Muscle layer of colon (tissue), 2 donors: ENCODE data around the gene SLF2.

Experiments
- H3K27ac ChIP-seq: one replicate; pipeline ENCODE4 v1.7.0; 2013; ENCODE audit warnings: low read depth, mild to moderate bottlenecking, low read length, moderate library complexity
- H3K27me3 ChIP-seq, 2 donors: one replicate each; pipeline ENCODE4 v1.7.0; 2013; ENCODE audit warnings: low read length in 2 of 2, mild to moderate bottlenecking in 2 of 2; ENCODE audit not compliant: insufficient read depth in 2 of 2, control insufficient read depth in 1 of 2
- H3K36me3 ChIP-seq: one replicate; pipeline ENCODE4 v1.7.0; 2013; ENCODE audit warnings: mild to moderate bottlenecking, low read length; ENCODE audit not compliant: insufficient read depth
- H3K4me1 ChIP-seq: one replicate; pipeline ENCODE4 v1.7.0; 2013; ENCODE audit warnings: mild to moderate bottlenecking, low read length; ENCODE audit not compliant: insufficient read depth
- H3K4me3 ChIP-seq, 2 donors: one replicate each; pipeline ENCODE4 v1.7.0; 2013; ENCODE audit warnings: low read length in 2 of 2, low read depth in 1 of 2, mild to moderate bottlenecking in 1 of 2, moderate library complexity in 1 of 2
- H3K9ac ChIP-seq: one replicate; pipeline ENCODE4 v1.7.0; 2013; ENCODE audit warnings: low read length
- H3K9me3 ChIP-seq: one replicate; pipeline ENCODE4 v1.7.0; 2013; ENCODE audit warnings: mild to moderate bottlenecking, low read length
- donor health status: abdominal sarcoma.
- donor health status: Adenocarcinoma of cecum.

SLF2 gene

DNA sequence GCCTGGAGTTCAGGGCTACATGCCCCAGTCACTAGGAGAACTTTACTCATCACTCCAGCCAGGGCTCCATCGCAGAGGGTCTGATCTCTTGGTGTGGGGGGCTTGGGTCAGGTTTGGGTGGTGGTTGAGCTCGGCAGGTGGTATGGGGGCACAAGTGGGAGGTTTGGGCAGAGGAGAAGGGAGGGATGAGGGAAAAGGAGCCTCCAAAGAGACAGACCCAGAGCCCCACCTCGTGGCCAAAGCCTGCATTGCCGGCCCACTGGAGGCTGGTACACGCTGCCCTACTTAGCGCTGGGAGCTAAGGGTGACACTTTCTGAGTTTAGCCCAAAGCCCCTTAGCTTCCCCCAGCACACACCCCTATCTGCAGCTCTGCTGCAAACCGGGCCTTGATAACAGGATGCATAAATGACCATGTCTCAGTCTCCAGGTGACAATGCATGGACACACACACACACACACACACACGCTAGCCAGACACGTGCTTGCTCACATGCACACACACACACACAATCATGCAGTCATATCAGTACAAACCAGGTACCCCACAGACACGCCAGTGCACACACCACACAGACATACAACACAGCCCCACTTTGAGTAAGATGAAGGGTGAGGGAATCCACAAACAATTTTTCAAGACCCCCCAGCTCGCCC, 101.6 kb downstream of the SLF2 start:
- Histone ChIP-seq H3K27me3 (peaks cover 0 to 21% of the 10 kb centered on the region in 2 donors), H3K4me3 (no peak overlapping the region), H3K27ac (no peak overlapping the region), H3K4me1 (peaks cover 19% of the 10 kb centered on the region), H3K36me3 (no peaks in the 10 kb centered on the region), H3K9me3 (no peaks in the 10 kb centered on the region), H3K9ac (no peak overlapping the region)
